HL-60 (cell line): ENCODE results near the gene CDH23.

Source experiments
- CTCF ChIP-seq: IDR thresholded peaks from one replicate; pipeline ENCODE4 v1.5.1; 2011; ENCODE audit warnings: low read length, control low read depth, inconsistent platforms; ENCODE audit not compliant: insufficient read depth
- POLR2AphosphoS5 ChIP-seq: IDR thresholded peaks from 2 replicates; pipeline ENCODE4 v1.6.1; 2012; ENCODE audit warnings: low read depth
- TF ChIP-seq, protein P1 (sequence below): IDR thresholded peaks from 2 replicates; pipeline ENCODE4 v1.6.1; 2012; ENCODE audit warnings: low read depth; ENCODE audit not compliant: insufficient replicate concordance

- no peak for TF ChIP-seq CTCF
- TF ChIP-seq, protein P1, sequence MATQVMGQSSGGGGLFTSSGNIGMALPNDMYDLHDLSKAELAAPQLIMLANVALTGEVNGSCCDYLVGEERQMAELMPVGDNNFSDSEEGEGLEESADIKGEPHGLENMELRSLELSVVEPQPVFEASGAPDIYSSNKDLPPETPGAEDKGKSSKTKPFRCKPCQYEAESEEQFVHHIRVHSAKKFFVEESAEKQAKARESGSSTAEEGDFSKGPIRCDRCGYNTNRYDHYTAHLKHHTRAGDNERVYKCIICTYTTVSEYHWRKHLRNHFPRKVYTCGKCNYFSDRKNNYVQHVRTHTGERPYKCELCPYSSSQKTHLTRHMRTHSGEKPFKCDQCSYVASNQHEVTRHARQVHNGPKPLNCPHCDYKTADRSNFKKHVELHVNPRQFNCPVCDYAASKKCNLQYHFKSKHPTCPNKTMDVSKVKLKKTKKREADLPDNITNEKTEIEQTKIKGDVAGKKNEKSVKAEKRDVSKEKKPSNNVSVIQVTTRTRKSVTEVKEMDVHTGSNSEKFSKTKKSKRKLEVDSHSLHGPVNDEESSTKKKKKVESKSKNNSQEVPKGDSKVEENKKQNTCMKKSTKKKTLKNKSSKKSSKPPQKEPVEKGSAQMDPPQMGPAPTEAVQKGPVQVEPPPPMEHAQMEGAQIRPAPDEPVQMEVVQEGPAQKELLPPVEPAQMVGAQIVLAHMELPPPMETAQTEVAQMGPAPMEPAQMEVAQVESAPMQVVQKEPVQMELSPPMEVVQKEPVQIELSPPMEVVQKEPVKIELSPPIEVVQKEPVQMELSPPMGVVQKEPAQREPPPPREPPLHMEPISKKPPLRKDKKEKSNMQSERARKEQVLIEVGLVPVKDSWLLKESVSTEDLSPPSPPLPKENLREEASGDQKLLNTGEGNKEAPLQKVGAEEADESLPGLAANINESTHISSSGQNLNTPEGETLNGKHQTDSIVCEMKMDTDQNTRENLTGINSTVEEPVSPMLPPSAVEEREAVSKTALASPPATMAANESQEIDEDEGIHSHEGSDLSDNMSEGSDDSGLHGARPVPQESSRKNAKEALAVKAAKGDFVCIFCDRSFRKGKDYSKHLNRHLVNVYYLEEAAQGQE = no peak
- TF ChIP-seq POLR2AphosphoS5 = no peak
Measured at GRCh38 chr10:71727105-71727737, 330.5 kb downstream of the CDH23 start.
